HG02642 (cell line): ENCODE results near the gene POLR3C.
"Not testable (repeated sequence)": the region's sequence is repeated elsewhere in the genome, so short reads cannot be mapped to it uniquely, and the experiment has no call there.

ENCODE experiments used
- ATAC-seq: cut with Tn5 transposase; IDR thresholded peaks from one replicate; pipeline ENCODE4 v1.9.1; 2021; ENCODE audit warnings: mild to moderate bottlenecking; ENCODE audit not compliant: unreplicated experiment, poor library complexity

The POLR3C gene, protein sequence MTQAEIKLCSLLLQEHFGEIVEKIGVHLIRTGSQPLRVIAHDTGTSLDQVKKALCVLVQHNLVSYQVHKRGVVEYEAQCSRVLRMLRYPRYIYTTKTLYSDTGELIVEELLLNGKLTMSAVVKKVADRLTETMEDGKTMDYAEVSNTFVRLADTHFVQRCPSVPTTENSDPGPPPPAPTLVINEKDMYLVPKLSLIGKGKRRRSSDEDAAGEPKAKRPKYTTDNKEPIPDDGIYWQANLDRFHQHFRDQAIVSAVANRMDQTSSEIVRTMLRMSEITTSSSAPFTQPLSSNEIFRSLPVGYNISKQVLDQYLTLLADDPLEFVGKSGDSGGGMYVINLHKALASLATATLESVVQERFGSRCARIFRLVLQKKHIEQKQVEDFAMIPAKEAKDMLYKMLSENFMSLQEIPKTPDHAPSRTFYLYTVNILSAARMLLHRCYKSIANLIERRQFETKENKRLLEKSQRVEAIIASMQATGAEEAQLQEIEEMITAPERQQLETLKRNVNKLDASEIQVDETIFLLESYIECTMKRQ

DNA sequence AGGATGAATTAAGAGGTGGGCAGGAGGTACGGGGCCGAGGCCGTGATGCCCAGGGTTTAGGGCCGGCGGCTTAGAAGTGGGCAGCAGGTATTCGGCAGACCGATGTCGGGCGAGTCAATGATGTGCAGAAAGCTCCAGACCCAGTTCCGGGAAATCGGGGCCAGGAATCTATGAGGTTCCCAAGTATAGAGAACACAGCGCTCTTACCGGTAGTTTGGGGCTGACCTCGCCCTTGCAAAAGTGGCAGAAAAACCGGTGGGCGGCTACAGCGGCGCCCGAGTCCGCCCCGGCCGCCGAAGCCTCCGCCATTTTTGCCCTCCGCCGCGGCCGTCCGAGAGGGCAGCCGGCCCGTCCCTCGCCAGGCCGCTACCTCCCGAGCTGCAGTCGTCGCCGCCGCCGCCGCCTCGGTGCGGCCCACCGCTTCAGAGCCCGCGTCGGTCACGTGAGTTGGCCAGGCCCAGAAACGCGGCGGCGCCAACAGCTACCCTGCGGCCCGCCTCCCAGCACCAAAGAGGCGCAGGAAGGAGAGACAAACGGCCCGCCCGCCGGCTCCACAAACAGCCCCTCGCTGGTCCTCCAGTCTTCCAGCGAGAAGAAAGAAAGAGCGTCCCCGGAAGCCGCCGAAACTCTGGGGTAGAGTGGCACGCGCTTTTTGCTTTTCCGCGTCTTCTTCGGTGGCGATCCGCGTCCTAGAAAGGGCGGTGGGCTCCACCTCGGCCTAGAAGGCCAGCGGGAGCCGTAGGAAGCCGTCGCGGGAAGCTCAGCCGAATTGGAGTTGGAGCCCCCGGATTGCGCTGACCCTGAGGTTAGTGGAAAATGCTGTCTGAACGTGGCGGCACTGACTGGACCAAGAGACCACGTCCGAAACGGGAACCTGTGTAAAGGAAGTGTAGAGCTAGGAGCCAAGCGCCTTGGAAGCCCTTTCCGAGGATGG lies at the start of gene POLR3C, which contains the start of gene RNF115:
Gene POLR3C, plus strand, starts transcription at position 636 of the 934 bp plus-strand sequence. CDS start 1,577 bp downstream, outside the sequence.
Gene RNF115, minus strand, starts transcription at position 531 of the 934 bp plus-strand sequence. Its CDS starts 222 bp downstream, at position 309.
- peak; percentile 86 for ATAC-seq

DNA sequence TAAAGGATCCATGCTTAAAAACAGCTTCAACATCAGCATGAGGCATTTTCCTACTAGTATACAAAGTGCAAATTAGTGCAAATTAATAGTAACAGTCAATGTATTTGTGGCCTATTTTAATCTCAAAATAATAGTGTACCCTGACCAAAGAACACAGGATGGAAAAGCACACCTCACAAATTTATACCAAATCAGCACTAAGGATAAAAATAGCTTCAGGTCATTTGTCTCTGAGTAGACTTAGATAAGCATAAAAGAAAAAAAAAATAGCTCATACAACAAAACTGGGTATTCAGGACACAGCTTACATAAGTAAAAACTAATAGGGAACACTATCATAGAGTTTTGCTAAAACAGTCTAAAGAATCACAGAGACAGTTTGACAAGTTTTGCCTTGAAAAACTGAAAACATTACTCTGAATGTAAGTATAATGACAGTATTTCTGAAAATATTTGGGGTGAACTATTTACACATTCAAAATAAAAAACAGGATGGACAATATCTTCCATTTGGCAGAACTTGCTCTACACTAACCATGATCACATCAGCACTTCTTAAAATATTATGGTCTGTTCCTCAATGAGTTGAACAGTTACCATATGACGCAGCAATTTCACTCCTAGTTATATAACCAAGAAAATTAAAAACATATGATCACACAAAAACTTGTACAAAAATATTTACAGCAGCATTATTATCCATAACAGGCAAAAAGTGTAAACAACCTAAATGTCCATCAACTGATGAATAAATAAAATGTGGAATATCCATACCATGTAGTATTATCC lies 46.4 kb upstream of the POLR3C start:
- no peak for ATAC-seq

DNA sequence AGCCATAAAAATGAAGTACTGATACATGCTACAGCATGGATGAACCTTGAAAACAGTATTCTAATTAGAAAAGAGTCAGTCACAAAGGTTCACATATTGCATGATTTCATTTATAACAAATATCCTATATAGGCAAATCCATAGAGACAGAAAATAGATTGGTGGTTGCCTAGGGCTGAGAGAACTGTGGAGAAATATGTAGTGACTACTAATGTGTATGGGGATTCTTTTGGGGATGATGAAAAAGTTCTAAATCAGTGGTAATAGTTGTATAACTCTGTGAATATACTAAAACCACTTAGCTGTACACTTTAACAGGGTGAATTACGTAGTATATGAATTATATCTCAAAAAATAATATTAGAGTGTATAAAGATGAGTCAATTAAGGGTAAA lies 45.9 kb upstream of the POLR3C start:
- ATAC-seq = no peak

DNA sequence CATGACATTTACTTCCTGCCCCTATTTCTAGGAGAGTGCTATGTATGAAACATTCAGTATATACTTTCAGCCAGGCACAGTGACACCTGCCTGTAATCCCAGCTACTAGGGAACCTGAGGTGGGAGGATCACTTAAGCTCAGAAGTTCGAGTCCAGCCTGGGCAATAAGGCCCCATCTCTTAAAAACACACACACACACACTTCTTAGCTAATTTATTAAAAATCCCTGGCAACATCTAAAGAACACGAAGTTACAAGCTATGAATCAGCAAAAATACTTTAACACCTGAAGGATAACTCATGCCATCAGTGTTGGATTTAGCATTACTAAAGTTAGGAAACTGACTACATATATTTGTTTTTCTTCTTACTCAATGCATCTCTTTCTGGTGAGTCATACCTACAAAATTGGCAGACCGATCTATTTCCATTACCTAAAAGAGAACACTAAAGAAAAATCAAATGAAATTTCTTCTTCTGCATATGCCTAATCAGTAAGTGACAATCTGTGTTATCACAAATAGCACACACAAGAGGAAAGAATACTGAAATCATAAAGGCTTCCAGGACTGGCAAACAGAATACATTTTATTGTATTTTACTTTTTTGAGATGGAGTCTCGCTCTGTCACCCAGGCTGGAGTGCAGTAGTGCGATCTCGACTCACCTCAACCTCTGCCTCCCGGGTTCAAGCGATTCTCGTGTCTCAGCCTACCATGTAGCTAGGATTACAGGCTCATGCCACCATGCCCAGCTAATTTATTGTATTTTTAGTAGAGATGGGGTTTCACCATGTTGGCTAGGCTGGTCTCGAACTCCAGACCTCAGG lies 41.5 kb upstream of the POLR3C start:
- no peak for ATAC-seq

DNA sequence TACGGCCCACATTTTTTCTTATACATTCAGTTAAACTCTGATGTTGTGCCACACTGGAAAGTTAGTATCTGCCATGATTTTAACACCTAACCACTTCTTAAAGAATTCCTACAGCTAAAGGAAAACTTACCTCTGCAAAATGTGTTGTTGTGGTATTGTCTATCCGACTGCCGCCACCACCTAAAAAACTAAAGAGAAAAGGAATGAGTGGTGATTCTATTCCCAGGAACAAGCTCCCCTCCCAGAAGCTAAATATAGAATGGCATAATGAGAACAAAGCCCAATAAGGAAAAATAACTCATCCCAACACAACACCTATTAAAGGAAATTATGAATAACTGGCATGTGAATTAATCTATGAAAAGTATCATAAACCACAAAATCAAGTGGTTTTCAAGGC lies 39.6 kb upstream of the POLR3C start:
- no peak for ATAC-seq

DNA sequence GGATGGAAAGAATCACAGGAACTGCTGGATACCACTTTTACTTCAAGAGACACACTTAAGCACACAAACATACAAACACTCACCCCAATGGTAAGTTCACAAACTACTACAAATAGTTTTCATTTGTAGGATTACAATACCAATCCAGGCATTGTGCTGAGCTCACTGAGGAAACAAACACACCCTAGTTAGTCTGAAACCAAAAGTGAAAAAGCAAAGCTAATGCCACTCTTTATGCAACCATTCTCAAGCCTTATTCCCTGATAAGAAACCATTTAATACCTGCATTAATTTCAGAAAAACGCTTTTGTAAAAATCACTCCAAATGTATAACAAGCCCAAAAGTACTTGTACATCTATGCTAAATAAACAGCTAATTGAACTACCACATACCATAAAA lies 38.5 kb upstream of the POLR3C start:
- ATAC-seq = no peak

DNA sequence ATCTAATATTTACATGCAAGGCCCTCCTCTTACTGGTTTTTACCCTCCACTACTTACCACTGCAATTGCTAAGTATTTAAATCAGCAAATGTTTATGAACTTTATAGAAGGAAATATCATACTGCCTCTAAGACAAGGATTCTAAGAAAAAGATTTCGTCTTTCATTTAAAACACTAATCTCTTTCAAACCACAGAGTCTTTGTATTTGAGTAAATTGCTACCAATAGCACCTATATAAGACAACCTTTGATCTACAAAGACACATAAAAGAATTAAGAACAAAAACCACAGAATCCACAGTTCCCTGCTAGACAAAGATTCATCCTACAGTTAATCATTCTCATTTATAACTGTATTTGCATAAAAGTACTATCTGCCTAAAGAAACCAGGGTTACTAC lies 37.7 kb upstream of the POLR3C start:
- ATAC-seq = no peak

DNA sequence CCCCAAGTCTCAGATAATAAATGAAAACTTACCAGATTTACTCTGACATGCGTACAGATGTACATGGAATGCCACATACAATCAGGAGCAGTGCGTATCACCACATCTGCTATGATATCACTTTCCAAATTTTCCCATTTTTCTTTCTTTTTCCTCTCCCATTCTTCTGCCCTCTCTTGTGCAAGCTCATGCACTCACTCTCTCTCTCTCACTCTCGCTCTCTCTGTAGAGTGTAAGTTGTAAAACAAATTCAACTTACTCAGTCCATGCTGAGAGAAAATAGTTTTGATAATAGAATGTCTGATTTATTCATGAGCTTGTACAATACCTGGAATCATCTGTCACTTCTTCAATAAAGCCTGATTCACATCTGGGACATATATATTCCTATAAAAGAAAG lies 35.4 kb upstream of the POLR3C start:
- no peak for ATAC-seq

DNA sequence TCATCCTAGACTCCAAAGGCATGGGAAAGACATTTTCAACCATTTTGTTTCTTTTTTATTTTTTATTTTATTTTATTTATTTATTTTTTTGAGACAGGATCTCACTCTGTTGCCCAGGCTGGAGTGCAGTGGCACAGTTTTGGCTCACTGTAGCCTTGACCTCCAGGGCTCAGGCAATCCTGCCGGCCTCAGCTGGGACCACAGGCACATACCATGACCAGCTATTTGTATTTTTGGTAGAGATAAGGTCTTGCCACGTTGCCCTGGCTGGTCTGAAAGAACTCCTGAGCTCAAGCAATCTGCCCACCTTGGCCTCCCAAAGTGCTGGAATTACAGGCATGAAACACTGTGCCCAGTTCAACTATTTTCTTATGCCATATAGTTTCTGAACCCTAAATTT lies 32.1 kb upstream of the POLR3C start:
- not testable (repeated sequence) for ATAC-seq

DNA sequence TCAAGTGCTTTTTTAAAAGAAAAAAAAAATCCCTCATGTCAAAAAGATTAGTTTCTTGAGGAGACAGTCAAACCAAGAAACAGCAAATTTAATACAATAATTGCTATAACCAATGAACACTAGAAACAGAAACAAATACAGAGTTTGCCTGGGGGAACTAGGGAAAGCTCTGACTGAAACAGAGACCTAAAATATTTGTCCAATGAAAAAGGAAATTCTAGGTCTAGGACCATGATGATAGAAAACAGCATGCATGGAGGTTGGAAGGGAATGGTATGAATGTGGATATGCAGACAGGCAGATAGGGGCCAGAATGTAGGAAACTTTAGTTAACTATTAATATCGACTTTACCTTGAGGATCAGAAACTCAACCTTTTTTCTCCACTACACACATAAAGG lies 31.5 kb upstream of the POLR3C start:
- no peak for ATAC-seq

DNA sequence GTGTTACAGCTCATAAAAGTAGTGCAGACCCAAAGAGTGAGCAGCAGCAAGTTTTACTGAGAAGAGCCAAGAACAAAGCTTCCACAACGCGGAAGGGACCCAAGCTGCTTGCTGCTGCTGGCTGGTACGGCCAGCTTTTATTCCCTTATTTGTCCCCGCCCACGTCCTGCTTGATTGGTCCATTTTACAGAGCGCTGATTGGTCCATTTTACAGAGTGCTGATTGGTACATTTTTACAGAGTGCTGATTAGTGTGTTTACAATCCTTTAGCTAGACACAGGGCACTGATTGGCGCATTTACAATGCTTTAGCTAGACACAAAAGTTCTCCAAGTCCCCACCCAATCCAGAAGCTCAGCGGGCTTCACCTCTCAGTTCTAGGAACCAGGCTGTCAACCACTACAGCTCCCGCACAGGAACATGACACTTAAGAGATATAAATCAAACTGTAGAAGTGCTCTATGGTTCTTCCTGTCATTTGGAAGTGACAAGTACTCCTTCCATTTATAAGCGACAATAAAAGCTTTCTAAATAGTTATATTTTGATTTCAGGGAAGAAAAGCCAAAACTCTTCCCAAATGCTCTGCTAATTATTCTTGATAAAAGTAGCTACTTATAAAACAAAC lies 28.6 kb upstream of the POLR3C start:
- no peak for ATAC-seq

DNA sequence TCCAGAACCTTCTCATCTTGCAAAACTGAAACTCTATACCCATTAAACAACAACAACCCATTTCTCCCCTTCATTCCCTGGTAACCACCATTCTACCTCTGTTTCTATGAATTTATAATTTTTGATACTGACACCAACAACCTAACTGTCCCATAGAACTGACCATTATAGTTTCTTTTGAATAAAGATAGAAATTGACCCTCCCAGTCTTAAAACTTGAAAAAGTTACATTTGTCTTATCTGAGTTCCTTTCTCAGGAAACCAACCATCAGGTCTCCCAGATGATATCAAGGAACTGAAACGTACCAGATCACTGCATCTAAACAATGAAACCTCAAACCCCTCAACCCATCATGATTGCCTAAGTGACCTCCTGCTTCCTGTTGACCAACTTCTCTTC lies 27.2 kb upstream of the POLR3C start:
- ATAC-seq = no peak

DNA sequence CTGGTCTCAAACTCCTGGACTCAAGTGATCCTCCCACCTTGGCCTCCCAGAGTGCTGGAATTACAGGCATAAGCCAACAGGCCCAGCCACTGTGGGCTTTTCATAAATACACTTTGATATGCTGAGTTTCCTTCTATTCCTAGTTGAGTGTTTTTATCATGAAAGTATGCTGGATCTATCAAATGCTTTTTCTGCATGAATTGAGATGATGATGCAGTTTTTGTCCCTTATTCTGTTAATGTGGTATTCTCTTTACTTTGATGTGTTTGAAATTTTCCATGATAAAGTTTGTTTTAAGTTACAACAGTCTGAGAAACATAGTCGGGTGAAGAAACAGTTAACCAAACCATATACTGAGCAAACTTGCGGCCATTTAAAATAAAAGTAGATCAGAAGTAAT lies 24.2 kb upstream of the POLR3C start:
- ATAC-seq = no peak

DNA sequence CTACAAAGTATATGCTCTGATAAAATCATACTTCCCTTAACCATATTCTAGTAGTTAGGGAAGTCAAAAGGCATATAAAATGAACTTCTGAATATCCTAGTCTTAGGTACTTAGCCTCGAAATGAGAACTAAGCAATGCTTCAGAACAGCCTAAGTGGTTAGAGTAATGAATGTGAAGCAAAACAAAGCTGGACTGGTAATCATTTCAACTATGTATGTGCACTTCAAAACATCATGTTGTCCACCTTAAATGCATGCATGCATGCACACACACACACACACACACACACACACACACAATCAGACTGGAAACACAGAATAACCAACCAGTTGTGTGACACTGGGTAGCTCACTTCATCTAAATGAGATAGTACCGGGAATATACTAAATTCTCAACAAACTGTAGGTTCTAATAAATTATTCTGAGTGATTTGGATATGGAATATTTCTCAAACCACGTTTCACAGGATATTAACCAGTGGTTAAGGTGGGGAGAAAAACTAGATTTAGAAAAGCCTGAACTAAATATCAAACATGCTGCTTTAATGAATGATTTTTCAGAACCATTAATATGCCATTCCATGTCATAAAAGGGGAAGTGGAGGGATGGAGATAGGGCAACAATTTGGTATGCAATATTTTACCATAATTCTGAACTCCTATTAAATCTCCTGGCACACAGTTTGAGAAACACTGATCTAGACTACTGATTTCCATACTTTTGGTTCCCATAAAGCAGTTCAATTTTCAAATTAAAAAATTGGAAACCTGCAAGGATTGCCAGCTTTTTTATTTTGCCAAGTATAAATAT lies 19.6 kb upstream of the POLR3C start:
- ATAC-seq = no peak

DNA sequence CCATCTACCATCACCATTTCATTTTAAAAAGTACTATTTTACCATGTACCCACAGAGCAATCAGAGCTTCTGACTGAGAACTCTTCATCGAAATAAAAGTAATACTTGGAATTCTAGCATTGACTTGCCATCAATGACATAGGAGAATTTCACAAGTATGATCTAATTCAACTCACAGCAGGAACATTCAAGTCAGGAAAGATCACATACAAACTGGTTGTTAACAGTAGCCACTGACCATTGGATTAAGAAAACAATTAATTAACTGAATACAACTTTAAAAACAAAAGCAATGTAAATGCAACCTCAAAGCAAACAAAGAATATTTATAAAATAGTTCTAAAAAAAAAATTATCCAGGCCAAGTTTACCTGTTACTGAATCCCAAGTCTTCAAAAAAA lies 18.9 kb upstream of the POLR3C start:
- ATAC-seq = no peak

DNA sequence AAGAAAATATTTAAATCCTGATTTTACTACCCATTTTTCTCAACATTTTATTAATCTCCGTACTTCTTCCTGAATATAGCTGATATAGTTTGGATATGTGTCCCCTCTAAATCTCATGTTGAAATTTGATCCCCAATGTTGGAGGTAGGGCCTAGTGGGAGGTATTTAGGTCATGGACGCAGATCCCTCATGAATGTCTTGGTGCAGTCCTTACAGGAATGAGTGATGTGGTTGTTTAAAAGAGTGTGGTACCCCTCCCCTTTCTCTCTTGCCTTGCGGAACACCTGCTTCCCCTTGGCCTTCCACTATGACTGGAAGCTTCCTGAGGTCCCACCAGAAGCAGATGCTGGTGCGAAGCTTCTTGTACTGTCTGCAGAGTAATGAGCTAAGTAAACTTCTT lies 17.6 kb upstream of the POLR3C start:
- ATAC-seq = no peak

DNA sequence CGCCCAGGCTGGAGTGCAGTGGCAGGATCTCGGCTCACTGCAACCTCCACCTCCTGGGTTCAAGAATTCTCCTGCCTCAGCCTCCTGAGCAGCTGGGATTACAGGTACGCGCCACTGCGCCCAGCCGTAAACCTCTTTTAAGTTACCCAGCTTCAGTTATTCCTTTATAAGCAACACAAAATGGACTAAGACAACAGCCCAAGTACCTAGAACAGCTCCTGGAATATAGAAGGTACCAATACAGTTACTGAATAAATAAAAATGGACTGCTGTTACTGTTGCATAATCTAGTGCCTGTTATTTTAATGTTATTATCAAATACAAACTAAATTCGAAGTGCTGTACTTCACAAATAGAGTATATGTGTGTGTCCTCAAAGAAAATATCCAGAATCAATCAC lies 17.2 kb upstream of the POLR3C start:
- ATAC-seq = no peak
